GM10266 (cell line): ENCODE measurements around the gene CLIP1.
"Not testable (repeated sequence)": the region's sequence is repeated elsewhere in the genome, so short reads cannot be mapped to it uniquely, and the experiment has no call there.

ENCODE experiments used
- DNase-seq: peaks from one replicate; pipeline ENCODE4 v3.0.0; 2012; ENCODE audit errors: extremely low spot score
- TF ChIP-seq, protein P1 (sequence below): IDR thresholded peaks from 2 replicates; pipeline ENCODE4 v1.5.1; 2012; ENCODE audit warnings: mild to moderate bottlenecking, low read depth; ENCODE audit not compliant: control insufficient read depth, insufficient read depth; ENCODE audit errors: missing control alignments

CLIP1 gene

DNA sequence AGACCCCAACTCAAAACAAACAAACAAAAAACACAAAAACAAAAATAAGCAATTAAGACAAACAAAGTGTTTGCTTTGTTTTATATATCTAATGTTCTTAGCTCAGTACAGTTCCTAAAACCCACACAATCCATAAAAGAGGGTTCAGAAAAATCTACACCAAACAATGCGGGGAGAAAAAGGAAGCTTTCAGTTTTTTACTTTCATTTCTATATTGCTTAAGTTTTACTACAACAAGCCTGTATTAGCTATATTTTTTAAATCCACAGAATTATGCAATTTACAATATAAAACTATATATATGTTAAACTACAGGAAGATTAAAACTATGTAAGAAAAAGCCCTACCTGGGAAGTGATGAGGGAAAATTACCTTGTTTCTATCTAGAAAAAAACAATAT is 41.4 kb downstream of the CLIP1 start:
- TF ChIP-seq, protein P1, sequence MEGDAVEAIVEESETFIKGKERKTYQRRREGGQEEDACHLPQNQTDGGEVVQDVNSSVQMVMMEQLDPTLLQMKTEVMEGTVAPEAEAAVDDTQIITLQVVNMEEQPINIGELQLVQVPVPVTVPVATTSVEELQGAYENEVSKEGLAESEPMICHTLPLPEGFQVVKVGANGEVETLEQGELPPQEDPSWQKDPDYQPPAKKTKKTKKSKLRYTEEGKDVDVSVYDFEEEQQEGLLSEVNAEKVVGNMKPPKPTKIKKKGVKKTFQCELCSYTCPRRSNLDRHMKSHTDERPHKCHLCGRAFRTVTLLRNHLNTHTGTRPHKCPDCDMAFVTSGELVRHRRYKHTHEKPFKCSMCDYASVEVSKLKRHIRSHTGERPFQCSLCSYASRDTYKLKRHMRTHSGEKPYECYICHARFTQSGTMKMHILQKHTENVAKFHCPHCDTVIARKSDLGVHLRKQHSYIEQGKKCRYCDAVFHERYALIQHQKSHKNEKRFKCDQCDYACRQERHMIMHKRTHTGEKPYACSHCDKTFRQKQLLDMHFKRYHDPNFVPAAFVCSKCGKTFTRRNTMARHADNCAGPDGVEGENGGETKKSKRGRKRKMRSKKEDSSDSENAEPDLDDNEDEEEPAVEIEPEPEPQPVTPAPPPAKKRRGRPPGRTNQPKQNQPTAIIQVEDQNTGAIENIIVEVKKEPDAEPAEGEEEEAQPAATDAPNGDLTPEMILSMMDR: no peak
- DNase-seq: no peak

DNA sequence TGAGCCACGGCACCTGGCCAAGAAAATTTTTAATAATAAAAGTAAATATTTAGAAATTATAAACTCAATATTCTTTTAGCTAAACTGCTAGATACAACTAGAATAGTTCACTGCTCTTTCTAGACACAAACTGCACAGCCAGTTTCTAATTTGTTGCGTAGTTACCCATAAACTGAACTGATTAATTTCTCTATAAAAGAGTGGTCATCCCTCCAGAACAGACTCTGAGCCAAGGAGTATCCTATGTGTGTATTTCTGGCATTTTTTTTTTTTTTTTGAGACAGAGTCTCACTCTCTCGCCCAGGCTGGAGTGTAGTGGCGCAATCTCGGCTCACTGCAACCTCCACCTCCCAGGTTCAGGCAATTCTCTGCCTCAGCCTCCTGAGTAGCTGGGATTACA is 45.7 kb downstream of the CLIP1 start:
- DNase-seq: not testable (repeated sequence)

DNA sequence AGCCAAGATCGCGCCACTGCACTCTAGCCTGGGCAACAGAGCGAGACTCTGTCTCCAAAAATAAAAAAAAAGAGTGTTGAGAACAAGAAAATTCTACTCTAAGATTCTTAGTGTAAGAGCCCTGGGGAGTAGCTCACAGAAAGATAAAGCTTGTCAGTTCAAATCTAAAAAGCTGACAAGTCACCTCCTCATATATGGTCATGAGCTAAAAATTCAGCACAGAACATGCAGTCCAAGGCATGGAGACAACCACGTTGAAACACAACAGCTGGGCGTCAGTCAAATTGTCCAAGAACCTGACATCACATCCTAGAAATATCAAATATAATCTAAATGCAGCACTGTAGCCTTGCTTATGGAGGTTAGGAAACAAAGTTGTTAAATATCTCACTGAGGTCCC is 47.8 kb downstream of the CLIP1 start:
- DNase-seq: no peak
- TF ChIP-seq, protein P1: no peak

DNA sequence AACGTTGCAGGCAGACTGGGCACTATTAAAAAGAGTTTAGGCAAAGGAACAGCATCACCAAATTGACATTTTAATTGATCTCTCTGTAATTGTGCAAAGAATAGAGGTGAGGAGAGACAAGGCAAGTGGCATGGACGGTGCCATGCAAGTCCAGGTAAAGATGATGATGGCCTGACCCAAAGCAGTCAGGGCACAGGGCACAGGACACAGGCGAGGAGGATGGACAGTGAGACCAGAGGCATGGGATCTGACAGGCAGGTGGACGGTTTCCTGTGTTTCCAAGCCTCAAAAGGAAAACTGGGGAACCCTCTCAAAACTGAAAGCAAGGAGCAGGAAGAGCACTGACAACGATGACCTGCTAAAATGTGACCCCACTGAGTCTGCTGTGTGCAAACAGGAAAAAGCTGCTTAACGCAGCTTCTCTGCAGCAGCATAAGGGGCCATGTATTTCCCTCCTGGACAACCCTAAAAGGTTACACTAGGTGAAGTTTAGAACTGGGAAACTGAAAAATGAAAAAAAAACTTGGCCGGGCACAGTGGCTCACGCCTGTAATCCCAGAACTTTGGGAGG is 50.9 kb downstream of the CLIP1 start:
- no peak for DNase-seq
- TF ChIP-seq, protein P1: no peak

DNA sequence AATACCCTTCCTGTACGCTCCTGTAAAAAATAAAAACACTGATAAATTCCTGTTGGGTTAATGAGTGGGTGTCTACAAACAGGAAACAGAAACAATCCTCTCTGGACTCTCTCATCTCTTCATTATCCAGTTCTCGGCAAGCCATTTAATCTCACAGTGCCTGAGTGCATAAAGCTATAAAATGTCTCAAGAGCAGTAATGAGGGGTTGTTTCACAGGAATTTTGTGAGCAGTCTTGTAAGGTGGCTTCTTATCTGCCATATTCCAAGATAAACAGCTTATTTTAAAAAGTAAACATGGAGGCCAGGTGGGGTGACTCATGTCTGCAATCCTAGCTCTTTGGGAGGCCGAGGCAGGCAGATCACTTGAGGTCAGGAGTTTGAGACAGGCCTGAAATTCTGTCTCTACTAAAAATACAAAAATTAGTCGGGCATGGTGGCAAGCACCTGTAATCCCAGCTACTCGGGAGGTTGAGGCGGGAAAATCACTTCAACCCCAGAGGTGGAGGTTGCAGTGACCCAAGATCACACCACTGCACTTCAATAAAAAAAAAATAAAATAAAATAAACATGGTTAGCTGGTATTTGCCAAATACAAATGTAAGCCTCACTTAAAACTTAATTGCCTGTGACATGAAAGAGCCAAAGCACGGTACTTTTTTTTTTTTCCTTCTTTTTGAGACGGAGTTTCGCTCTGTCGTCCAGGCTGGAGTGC is 54.0 kb downstream of the CLIP1 start:
- DNase-seq: no peak
- TF ChIP-seq, protein P1: no peak

DNA sequence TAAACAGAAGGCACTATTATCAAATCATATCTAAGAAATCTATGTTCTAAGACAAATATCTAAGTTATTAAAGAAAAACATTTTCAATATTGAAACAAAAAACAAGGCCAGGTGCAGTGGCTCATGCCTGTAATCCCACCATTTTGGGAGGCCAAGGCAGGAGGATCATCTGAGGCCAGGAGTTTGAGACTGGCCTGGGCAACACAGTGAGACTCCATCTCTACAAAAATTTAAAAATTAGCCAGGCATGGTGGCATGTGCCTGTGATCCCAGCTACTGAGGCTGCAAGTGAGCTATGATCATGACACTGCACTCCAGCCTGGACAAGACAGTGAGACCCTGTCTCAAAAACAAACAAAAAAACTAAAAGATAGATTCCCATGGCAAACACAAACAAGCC is 54.8 kb downstream of the CLIP1 start:
- DNase-seq: not testable (repeated sequence)

DNA sequence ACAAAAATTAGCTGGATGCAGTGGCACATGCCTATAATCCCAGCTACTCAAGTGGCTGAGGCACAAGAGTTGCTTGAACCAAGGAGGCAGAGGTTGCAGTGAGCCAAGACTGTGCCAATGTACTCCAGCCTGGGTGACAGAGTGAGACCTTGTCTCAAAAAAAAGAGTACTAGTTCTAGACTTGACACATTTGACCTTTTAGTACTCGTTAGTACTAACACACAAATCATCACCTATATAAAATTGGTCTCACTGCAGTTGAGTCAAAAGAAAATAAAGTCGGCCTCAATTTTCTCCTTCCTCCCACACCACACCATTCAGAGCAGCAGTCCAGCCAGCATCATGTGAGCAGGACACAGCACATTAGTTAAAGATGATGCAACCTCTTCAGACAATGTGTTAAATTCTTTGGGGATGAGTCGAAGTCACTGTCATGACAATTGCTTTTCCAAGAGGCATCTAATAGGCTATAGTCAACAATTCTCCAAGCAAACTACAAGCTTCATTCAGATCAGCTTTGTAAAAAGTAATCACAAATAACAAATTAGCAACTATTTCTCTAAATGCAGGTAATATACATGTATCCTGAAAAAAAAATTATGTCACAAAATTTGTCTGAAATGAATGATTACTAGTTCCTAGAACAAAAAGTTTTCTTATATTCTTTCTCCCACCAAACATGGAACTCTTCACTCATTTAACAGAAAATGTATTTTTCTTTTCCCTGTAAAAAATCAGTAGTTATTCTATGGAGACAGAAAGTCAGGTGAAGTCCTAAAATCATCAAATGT is 55.6 kb downstream of the CLIP1 start:
- DNase-seq: no peak

DNA sequence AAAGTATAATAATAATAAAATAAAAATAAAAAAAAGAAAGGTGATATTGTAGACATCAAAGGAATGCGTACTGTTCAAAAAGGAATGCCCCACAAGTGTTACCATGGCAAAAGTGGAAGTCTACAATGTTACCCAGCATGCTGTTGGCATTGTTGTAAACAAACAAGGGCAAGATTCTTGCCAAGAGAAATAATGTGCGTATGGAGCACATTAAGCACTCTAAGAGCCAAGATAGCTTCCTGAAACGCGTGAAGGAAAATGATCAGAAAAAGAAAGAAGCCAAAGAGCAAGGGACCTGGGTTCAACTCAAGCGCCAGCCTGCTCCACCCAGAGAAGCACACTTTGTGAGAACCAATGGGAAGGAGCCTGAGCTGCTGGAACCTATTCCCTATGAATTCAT is 57.2 kb downstream of the CLIP1 start:
- not testable (repeated sequence) for DNase-seq

More for the DNA sequence above, 55.6 kb downstream of the CLIP1 start:
- TF ChIP-seq, protein P1: no peak
